Liver (tissue), 9 donors: ENCODE data around the gene BGLAP. TPM values are rescaled to one million over a fixed set of nuclear protein-coding genes. Genes with fewer than 3 reads are reported as not detected.

Source experiments
- DNase-seq: peaks from one replicate; pipeline ENCODE4 v3.0.0-alpha.2; 2017; ENCODE audit warnings: low spot score
- H3K27ac ChIP-seq, 2 donors: one replicate each; pipeline ENCODE4 v1.7.0; 2013; ENCODE audit warnings: inconsistent platforms in 2 of 2, low read length in 2 of 2, control low read depth in 1 of 2, low read depth in 1 of 2, mild to moderate bottlenecking in 1 of 2
- H3K27me3 ChIP-seq, 4 donors: one replicate each; pipeline versions ENCODE4 v1.6.1 to v1.7.0; 2013; ENCODE audit warnings: low read length in 3 of 4, inconsistent platforms in 1 of 4, mild to moderate bottlenecking in 1 of 4, moderate library complexity in 1 of 4; ENCODE audit not compliant: control insufficient read depth in 4 of 4, insufficient read depth in 4 of 4
- H3K36me3 ChIP-seq, 4 donors: one replicate each; pipeline versions ENCODE4 v1.6.1 to v1.7.0; 2013; ENCODE audit warnings: low read length in 3 of 4, mild to moderate bottlenecking in 3 of 4, low read depth in 1 of 4, moderate library complexity in 1 of 4; ENCODE audit not compliant: control insufficient read depth in 4 of 4, insufficient read depth in 3 of 4
- H3K4me1 ChIP-seq, 4 donors: one replicate each; pipeline versions ENCODE4 v1.6.1 to v1.7.0; 2013; ENCODE audit warnings: low read length in 3 of 4, mild to moderate bottlenecking in 3 of 4, moderate library complexity in 1 of 4; ENCODE audit not compliant: control insufficient read depth in 4 of 4, insufficient read depth in 4 of 4
- H3K4me3 ChIP-seq, 3 donors: one replicate each; pipeline versions ENCODE4 v1.6.1 to v1.7.0; 2013; ENCODE audit warnings: low read length in 3 of 3, control low read depth in 1 of 3, low read depth in 1 of 3, mild to moderate bottlenecking in 1 of 3
- H3K9ac ChIP-seq, 2 donors: one replicate each; pipeline ENCODE4 v1.7.0; 2013; ENCODE audit warnings: low read length in 2 of 2, mild to moderate bottlenecking in 2 of 2, moderate library complexity in 2 of 2, control low read depth in 1 of 2, low read depth in 1 of 2
- H3K9me3 ChIP-seq, 4 donors: one replicate each; pipeline versions ENCODE4 v1.6.1 to v1.7.0; 2013; ENCODE audit warnings: low read length in 3 of 4; ENCODE audit not compliant: control insufficient read depth in 4 of 4
- EGR1 ChIP-seq, 2 donors: IDR thresholded peaks; 2 replicates each; pipeline ENCODE4 v1.6.1; 2016 to 2018; ENCODE audit warnings: antibody characterized with exemption in 2 of 2, low read depth in 2 of 2
- FOXA1 ChIP-seq: IDR thresholded peaks from 2 replicates; pipeline ENCODE4 v1.6.1; 2016; ENCODE audit warnings: antibody characterized with exemption
- FOXA2 ChIP-seq: IDR thresholded peaks from 2 replicates; pipeline ENCODE4 v1.6.1; 2016; ENCODE audit warnings: antibody characterized with exemption
- GABPA ChIP-seq, 2 donors: IDR thresholded peaks in 1 of 2; conservative IDR thresholded peaks in 1 of 2; 2 replicates each; pipeline ENCODE4 v1.6.1; 2016; ENCODE audit warnings: antibody characterized with exemption in 2 of 2, mild to moderate bottlenecking in 1 of 2, moderate library complexity in 1 of 2
- HNF4A ChIP-seq, 2 donors: conservative IDR thresholded peaks; 2 replicates each; pipeline ENCODE4 v1.6.1; 2016; ENCODE audit warnings: antibody characterized with exemption in 2 of 2, mild to moderate bottlenecking in 2 of 2
- HNF4G ChIP-seq: IDR thresholded peaks from 2 replicates; pipeline ENCODE4 v1.6.1; 2016; ENCODE audit warnings: antibody characterized with exemption
- JUND ChIP-seq, 2 donors: IDR thresholded peaks; 2 replicates each; pipeline ENCODE4 v1.6.1; 2016; ENCODE audit warnings: antibody characterized with exemption in 2 of 2
- NR2F2 ChIP-seq: IDR thresholded peaks from 2 replicates; pipeline ENCODE4 v1.6.1; 2016; ENCODE audit warnings: antibody characterized with exemption
- RAD21 ChIP-seq, 2 donors: IDR thresholded peaks; 2 replicates each; pipeline ENCODE4 v1.6.1; 2016; ENCODE audit warnings: antibody characterized with exemption in 2 of 2, mild to moderate bottlenecking in 2 of 2
- RXRA ChIP-seq, 2 donors: IDR thresholded peaks; 2 replicates each; pipeline ENCODE4 v1.6.1; 2017 to 2018; ENCODE audit warnings: antibody characterized with exemption in 2 of 2, mild to moderate bottlenecking in 1 of 2
- SP1 ChIP-seq: IDR thresholded peaks from 2 replicates; pipeline ENCODE4 v1.6.1; 2018; ENCODE audit warnings: antibody characterized with exemption, mild to moderate bottlenecking
- TAF1 ChIP-seq: conservative IDR thresholded peaks from 2 replicates; pipeline ENCODE4 v1.6.1; 2016; ENCODE audit warnings: antibody characterized with exemption, mild to moderate bottlenecking
- YY1 ChIP-seq: IDR thresholded peaks from 2 replicates; pipeline ENCODE4 v1.6.1; 2016; ENCODE audit warnings: antibody characterized with exemption, mild to moderate bottlenecking
- WGBS: extraction: QIAGEN DNeasy Blood & Tissue Kit; methylation state at CpG from one replicate; pipeline ENCODE4 v1.1.7; 2013; 5-methylcytosine and 5-hydroxymethylcytosine counted together
- polyA plus RNA-seq, 2 donors: library from polyadenylated mRNA; stranded (reverse) in 1 of 2; unstranded in 1 of 2; fragments of 200-250 nt in 1 of 2; fragments of >200 nt in 1 of 2; fragmentation: Nextera tagmentation in 1 of 2; extraction: Ambion mirVana in 1 of 2; gene quantifications; one replicate each; pipeline versions ENCODE4 v1.2.1 to v1.2.3, GENCODE V29; 2013 to 2015
- total RNA-seq, 2 donors: library from RNA; depleted of rRNA; stranded (reverse); fragments of >200 nt; gene quantifications; one replicate each; pipeline ENCODE4 v1.2.3, GENCODE V29; 2014
- TF ChIP-seq, protein P1 (sequence below): IDR thresholded peaks from 2 replicates; pipeline ENCODE4 v1.6.1; 2016; ENCODE audit warnings: antibody characterized with exemption, mild to moderate bottlenecking
- TF ChIP-seq, protein P2 (sequence below): IDR thresholded peaks from 2 replicates; pipeline ENCODE4 v1.6.1; 2016; ENCODE audit warnings: antibody characterized with exemption
- TF ChIP-seq, protein P3 (sequence below): IDR thresholded peaks from 2 replicates; pipeline ENCODE4 v1.6.1; 2016; ENCODE audit warnings: antibody characterized with exemption
- TF ChIP-seq, protein P4 (sequence below): fragments of 150-350 bp; IDR thresholded peaks from 2 replicates; pipeline ENCODE4 v1.5.1; 2017; ENCODE audit warnings: improper control_type of control experiment, low read depth, low read length; ENCODE audit not compliant: missing input control
- TF ChIP-seq, protein P5 (sequence below): IDR thresholded peaks from 2 replicates; pipeline ENCODE4 v1.6.1; 2016; ENCODE audit warnings: antibody characterized with exemption
- donor health status: healthy.
- donor health status: healthy.
- donor health status: healthy.
- donor health status: healthy.
- donor health status: healthy.

The BGLAP gene
- total and polyA plus RNA-seq, 4 donors, result 0.06 to 0.75 (median 0.28) TPM; not detected in 1

DNA sequence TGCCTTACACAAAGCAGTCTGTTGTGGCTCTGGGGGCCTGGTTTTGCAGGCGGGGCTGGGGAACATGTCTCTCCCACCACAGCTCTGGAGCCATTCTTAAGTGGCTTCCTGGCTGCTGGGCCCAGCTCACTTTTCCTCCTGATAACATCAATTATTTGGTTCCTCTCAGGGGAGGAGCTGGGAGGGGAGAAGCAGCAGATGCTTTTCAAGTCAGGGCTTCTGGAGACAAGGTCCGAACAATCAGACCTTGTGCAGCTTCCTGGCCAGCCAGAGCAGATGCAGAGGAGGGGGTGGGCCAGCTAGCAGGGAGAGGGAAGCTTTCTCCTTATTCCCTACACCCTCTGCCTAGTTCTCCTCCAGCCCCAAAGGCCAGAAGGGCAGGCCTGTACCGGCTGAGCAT, 9.5 kb downstream of the BGLAP start:
- 63% methylated on average over 3 of the region's 3 CpGs for WGBS
- peaks cover 0 to 5% (median 1%) of the 10 kb centered on the region in 4 donors for H3K4me1 ChIP-seq
- TF ChIP-seq TAF1, result no peak
- no peak overlapping the region for H3K4me3 ChIP-seq
- H3K9me3 ChIP-seq, result no peaks in the 10 kb centered on the region
- no peaks in the 10 kb centered on the region for H3K27me3 ChIP-seq
- no peak overlapping the region for H3K27ac ChIP-seq
- no peak overlapping the region for H3K9ac ChIP-seq
- peaks cover 8 to 65% (median 49%) of the 10 kb centered on the region in 4 donors for H3K36me3 ChIP-seq
- DNase-seq, result no peak

DNA sequence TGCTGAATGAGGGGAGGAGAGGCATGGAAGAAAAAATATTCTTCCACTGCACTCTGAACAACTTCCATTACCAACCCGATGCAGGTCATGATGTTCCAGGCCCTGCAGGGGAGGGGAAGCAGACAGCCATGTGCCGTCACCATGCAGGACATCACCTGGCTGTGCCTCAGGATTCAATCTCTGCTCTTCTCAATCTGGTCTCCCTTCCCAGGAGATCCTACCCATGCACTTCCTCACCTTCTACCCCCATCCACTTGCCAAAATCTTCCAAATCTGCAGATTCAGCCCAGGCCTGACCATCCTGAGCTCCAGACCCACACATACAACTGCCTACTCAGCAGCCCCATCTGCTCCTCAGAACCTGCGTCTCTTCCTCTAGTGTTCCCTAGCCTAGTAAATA, 11.7 kb downstream of the BGLAP start:
- H3K9me3 ChIP-seq, result no peaks in the 10 kb centered on the region
- H3K36me3 ChIP-seq, result peaks cover 8 to 83% (median 59%) of the 10 kb centered on the region in 4 donors
- no peak overlapping the region for H3K27ac ChIP-seq
- H3K4me3 ChIP-seq, result no peak overlapping the region
- H3K9ac ChIP-seq, result no peak overlapping the region
- no peak for DNase-seq
- TF ChIP-seq JUND (IDR thresholded peaks at IDR 0.05) (no peak), FOXA1 (no peak), RAD21 (IDR thresholded peaks at IDR 0.05) (no peak), TAF1 (no peak), GABPA (IDR thresholded peaks at IDR 0.05 in 1 of 2, conservative IDR thresholded peaks at IDR 0.05 in 1 of 2) (no peak), YY1 (no peak), HNF4A (conservative IDR thresholded peaks at IDR 0.05) (no peak), EGR1 (IDR thresholded peaks at IDR 0.05; ENCODE audit: low read depth in 2 of 2) (no peak), HNF4G (no peak), RXRA (IDR thresholded peaks at IDR 0.05) (no peak), NR2F2 (no peak), SP1 (no peak), FOXA2 (no peak)
- TF ChIP-seq, protein P1, sequence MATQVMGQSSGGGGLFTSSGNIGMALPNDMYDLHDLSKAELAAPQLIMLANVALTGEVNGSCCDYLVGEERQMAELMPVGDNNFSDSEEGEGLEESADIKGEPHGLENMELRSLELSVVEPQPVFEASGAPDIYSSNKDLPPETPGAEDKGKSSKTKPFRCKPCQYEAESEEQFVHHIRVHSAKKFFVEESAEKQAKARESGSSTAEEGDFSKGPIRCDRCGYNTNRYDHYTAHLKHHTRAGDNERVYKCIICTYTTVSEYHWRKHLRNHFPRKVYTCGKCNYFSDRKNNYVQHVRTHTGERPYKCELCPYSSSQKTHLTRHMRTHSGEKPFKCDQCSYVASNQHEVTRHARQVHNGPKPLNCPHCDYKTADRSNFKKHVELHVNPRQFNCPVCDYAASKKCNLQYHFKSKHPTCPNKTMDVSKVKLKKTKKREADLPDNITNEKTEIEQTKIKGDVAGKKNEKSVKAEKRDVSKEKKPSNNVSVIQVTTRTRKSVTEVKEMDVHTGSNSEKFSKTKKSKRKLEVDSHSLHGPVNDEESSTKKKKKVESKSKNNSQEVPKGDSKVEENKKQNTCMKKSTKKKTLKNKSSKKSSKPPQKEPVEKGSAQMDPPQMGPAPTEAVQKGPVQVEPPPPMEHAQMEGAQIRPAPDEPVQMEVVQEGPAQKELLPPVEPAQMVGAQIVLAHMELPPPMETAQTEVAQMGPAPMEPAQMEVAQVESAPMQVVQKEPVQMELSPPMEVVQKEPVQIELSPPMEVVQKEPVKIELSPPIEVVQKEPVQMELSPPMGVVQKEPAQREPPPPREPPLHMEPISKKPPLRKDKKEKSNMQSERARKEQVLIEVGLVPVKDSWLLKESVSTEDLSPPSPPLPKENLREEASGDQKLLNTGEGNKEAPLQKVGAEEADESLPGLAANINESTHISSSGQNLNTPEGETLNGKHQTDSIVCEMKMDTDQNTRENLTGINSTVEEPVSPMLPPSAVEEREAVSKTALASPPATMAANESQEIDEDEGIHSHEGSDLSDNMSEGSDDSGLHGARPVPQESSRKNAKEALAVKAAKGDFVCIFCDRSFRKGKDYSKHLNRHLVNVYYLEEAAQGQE, result no peak
- TF ChIP-seq, protein P2, sequence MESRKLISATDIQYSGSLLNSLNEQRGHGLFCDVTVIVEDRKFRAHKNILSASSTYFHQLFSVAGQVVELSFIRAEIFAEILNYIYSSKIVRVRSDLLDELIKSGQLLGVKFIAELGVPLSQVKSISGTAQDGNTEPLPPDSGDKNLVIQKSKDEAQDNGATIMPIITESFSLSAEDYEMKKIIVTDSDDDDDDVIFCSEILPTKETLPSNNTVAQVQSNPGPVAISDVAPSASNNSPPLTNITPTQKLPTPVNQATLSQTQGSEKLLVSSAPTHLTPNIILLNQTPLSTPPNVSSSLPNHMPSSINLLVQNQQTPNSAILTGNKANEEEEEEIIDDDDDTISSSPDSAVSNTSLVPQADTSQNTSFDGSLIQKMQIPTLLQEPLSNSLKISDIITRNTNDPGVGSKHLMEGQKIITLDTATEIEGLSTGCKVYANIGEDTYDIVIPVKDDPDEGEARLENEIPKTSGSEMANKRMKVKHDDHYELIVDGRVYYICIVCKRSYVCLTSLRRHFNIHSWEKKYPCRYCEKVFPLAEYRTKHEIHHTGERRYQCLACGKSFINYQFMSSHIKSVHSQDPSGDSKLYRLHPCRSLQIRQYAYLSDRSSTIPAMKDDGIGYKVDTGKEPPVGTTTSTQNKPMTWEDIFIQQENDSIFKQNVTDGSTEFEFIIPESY, result no peak
- TF ChIP-seq, protein P3, sequence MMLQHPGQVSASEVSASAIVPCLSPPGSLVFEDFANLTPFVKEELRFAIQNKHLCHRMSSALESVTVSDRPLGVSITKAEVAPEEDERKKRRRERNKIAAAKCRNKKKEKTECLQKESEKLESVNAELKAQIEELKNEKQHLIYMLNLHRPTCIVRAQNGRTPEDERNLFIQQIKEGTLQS, result no peak
- TF ChIP-seq, protein P4, sequence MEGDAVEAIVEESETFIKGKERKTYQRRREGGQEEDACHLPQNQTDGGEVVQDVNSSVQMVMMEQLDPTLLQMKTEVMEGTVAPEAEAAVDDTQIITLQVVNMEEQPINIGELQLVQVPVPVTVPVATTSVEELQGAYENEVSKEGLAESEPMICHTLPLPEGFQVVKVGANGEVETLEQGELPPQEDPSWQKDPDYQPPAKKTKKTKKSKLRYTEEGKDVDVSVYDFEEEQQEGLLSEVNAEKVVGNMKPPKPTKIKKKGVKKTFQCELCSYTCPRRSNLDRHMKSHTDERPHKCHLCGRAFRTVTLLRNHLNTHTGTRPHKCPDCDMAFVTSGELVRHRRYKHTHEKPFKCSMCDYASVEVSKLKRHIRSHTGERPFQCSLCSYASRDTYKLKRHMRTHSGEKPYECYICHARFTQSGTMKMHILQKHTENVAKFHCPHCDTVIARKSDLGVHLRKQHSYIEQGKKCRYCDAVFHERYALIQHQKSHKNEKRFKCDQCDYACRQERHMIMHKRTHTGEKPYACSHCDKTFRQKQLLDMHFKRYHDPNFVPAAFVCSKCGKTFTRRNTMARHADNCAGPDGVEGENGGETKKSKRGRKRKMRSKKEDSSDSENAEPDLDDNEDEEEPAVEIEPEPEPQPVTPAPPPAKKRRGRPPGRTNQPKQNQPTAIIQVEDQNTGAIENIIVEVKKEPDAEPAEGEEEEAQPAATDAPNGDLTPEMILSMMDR, result no peak
- TF ChIP-seq, protein P5, sequence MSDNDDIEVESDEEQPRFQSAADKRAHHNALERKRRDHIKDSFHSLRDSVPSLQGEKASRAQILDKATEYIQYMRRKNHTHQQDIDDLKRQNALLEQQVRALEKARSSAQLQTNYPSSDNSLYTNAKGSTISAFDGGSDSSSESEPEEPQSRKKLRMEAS, result no peak
- 96% methylated on average over 3 of the region's 3 CpGs for WGBS
- H3K4me1 ChIP-seq, result no peaks in the 10 kb centered on the region
- no peaks in the 10 kb centered on the region for H3K27me3 ChIP-seq
